GM18505 (cell line): ENCODE measurements around the gene RPS24.
"Not testable (repeated sequence)": the region's sequence is repeated elsewhere in the genome, so short reads cannot be mapped to it uniquely, and the experiment has no call there.

ENCODE experiments used
- ATAC-seq: cut with Tn5 transposase; IDR thresholded peaks from one replicate; pipeline ENCODE4 v1.9.1; 2021; ENCODE audit not compliant: unreplicated experiment
- POLR2A ChIP-seq: IDR thresholded peaks from 4 replicates; pipeline ENCODE4 v1.6.1; 2011; ENCODE audit warnings: borderline replicate concordance; ENCODE audit not compliant: insufficient read depth, insufficient read length; ENCODE audit errors: extremely low read depth

The RPS24 gene

GRCh38 chr10:78070726-78071125 lies 37.1 kb downstream of the RPS24 start:
- no peak for ATAC-seq

GRCh38 chr10:78071140-78071856 lies 37.6 kb downstream of the RPS24 start:
- no peak for ATAC-seq
- no peak for TF ChIP-seq POLR2A

More at GRCh38 chr10:78070726-78071125, 37.1 kb downstream of the RPS24 start:
- TF ChIP-seq POLR2A = no peak

GRCh38 chr10:78071857-78072179 lies 38.2 kb downstream of the RPS24 start:
- no peak for ATAC-seq
- no peak for TF ChIP-seq POLR2A

GRCh38 chr10:78072504-78072903 lies 38.8 kb downstream of the RPS24 start:
- no peak for ATAC-seq

GRCh38 chr10:78075806-78076205 lies 42.1 kb downstream of the RPS24 start:
- not testable (repeated sequence) for ATAC-seq

More at GRCh38 chr10:78072504-78072903, 38.8 kb downstream of the RPS24 start:
- no peak for TF ChIP-seq POLR2A

- ATAC-seq = no peak
- TF ChIP-seq POLR2A = no peak
These were observed 45.1 kb downstream of the RPS24 start for GRCh38 chr10:78078539-78079330.

GRCh38 chr10:78079411-78079810 lies 45.7 kb downstream of the RPS24 start:
- ATAC-seq = no peak
- TF ChIP-seq POLR2A = no peak

GRCh38 chr10:78081292-78081691 lies 47.6 kb downstream of the RPS24 start:
- TF ChIP-seq POLR2A = no peak
- ATAC-seq = no peak

GRCh38 chr10:78082636-78083035 lies 49.0 kb downstream of the RPS24 start:
- no peak for ATAC-seq
- TF ChIP-seq POLR2A = no peak
